Chondrocyte (in vitro differentiated cells): ENCODE results near the gene S100A8. TPM values are rescaled to one million over a fixed set of nuclear protein-coding genes. Genes with fewer than 3 reads are reported as not detected.
"Not testable (repeated sequence)": the region's sequence is repeated elsewhere in the genome, so short reads cannot be mapped to it uniquely, and the experiment has no call there.

Experiments
- DNase-seq: peaks from one replicate; pipeline ENCODE4 v3.0.0; 2021; ENCODE audit warnings: mixed read lengths, low spot score
- H3K27ac Mint-ChIP-seq: one replicate; pipeline ENCODE4 v1.8.0; 2021; ENCODE audit warnings: mild to moderate bottlenecking, moderate library complexity, mixed read lengths; ENCODE audit not compliant: unreplicated experiment
- H3K27me3 Mint-ChIP-seq: 2 replicates; pipeline ENCODE4 v1.8.0; 2021; ENCODE audit warnings: low read depth, mixed read lengths
- H3K36me3 Mint-ChIP-seq: 2 replicates; pipeline ENCODE4 v1.8.0; 2021; ENCODE audit warnings: low read depth, mixed read lengths
- H3K4me1 Mint-ChIP-seq: 2 replicates; pipeline ENCODE4 v1.8.0; 2021; ENCODE audit warnings: low read depth, mild to moderate bottlenecking, mixed read lengths
- H3K4me3 Mint-ChIP-seq: one replicate; pipeline ENCODE4 v1.8.0; 2021; ENCODE audit warnings: mild to moderate bottlenecking, moderate library complexity, mixed read lengths; ENCODE audit not compliant: unreplicated experiment
- H3K9me3 Mint-ChIP-seq: 2 replicates; pipeline ENCODE4 v1.8.0; 2021; ENCODE audit warnings: low read depth, mixed read lengths
- total RNA-seq: library from RNA; stranded (reverse); gene quantifications from 3 replicates; pipeline ENCODE4 v1.2.1, GENCODE V29; 2021
- TF ChIP-seq, protein P1 (sequence below): fragments of 200-600 bp; sonication (generic); IDR thresholded peaks from 2 replicates; pipeline ENCODE4 v1.5.0; 2021; ENCODE audit warnings: antibody characterized with exemption, mild to moderate bottlenecking, moderate library complexity

Gene S100A8
- total RNA-seq, 1 donor from 2014 or later, result not detected

DNA sequence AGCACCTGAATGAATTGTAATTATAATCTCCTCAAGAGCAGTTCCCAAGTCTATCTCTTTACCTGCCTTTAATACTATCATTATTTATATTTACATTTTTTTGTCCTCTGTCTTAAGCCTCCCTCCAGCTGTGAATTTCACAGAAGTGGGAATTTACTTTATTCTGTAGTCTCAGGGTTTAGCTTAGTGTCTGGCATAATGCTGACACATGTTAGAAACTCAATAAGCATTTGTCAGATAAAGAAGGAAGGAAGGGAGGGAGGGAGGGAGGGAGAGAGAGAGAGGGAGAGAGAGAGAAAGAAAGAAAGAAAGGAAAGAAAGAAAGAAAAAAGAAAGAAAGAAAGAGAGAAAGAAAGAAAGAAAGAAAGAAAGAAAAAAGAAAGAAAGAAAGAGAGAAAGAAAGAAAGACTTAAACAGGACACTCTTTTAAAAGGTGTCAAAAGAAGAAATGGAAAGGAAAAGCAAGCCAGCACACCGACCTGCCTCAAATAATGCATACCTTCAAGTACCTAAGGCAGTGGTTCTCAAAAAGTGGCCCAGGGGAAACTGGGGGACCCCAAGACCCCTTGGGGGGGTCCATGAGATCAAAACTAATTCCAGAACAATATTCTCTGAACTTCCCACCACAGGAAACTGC, 40.4 kb downstream of the S100A8 start:
- TF ChIP-seq, protein P1, sequence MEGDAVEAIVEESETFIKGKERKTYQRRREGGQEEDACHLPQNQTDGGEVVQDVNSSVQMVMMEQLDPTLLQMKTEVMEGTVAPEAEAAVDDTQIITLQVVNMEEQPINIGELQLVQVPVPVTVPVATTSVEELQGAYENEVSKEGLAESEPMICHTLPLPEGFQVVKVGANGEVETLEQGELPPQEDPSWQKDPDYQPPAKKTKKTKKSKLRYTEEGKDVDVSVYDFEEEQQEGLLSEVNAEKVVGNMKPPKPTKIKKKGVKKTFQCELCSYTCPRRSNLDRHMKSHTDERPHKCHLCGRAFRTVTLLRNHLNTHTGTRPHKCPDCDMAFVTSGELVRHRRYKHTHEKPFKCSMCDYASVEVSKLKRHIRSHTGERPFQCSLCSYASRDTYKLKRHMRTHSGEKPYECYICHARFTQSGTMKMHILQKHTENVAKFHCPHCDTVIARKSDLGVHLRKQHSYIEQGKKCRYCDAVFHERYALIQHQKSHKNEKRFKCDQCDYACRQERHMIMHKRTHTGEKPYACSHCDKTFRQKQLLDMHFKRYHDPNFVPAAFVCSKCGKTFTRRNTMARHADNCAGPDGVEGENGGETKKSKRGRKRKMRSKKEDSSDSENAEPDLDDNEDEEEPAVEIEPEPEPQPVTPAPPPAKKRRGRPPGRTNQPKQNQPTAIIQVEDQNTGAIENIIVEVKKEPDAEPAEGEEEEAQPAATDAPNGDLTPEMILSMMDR, result no peak
- no peaks in the 10 kb centered on the region for H3K4me1 Mint-ChIP-seq
- no peak overlapping the region for H3K27ac Mint-ChIP-seq
- H3K27me3 Mint-ChIP-seq, result peaks cover 45% of the 10 kb centered on the region
- no peak overlapping the region for H3K4me3 Mint-ChIP-seq
- no peaks in the 10 kb centered on the region for H3K9me3 Mint-ChIP-seq
- no peaks in the 10 kb centered on the region for H3K36me3 Mint-ChIP-seq
- no peak for DNase-seq

DNA sequence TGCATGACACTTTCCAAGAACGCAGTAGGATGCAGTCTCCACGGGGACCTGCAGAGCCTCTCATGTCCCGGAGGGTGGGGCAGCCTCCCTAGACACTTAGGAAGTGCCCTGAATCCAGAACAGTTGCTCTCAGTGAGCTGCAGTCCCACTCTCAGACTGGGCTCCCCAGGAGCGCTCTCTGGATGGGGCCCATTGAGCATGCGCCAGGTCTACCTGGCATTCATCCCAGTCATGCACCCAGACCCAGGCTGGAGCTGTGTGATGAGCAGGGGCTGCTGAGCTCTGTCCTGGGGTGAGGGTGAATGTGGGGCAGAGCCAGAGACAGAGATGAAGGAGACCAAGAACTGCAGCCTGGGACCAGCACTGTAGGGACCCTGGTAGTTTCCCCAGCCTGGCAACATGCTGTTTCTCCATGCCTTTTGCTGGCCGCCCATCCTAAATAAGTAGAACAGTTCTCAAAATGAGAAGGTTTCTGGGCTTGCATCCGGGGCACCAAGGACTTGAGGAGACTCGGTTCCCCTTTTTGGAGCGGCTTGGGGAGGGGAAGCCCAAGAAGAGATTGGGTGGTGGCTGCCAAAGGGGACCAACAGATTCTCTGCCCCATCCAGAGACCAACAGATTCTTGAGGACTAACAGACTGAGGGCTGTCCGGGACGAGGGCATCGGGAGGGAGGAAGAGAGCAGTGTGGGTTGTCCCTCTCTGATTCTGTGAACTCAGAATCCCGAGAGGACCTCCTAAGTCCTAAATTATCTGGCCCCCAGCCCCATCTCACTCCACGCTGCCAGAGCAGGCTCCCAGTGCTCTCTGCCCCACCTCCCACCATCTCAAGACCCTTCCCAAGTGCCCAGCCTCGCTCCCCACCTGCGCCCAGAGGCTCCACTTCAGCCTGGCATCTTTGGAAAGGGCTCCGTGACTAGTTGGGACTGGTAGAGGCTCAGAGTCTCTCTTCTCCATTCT, 41.2 kb downstream of the S100A8 start:
- H3K4me1 Mint-ChIP-seq, result no peaks in the 10 kb centered on the region
- TF ChIP-seq, protein P1, result no peak
- H3K36me3 Mint-ChIP-seq, result no peaks in the 10 kb centered on the region
- H3K4me3 Mint-ChIP-seq, result no peak overlapping the region
- peaks cover 44% of the 10 kb centered on the region for H3K27me3 Mint-ChIP-seq
- H3K27ac Mint-ChIP-seq, result no peak overlapping the region
- H3K9me3 Mint-ChIP-seq, result no peaks in the 10 kb centered on the region
- DNase-seq, result no peak

- Mint-ChIP-seq H3K4me1 (no peaks in the 10 kb centered on the region), H3K9me3 (no peaks in the 10 kb centered on the region), H3K36me3 (no peaks in the 10 kb centered on the region), H3K4me3 (no peak within 1 kb of the TSS), H3K27me3 (peaks cover 52% of the 10 kb centered on the region), H3K27ac (no peak within 1 kb of the TSS)
- TF ChIP-seq, protein P1, result no peak
- no peak for DNase-seq
Measured at GRCh38 chr1:153348511-153349362, 42.1 kb downstream of the S100A8 start, which contains the start of gene PGLYRP4. TSS of gene PGLYRP4 (minus strand) at chr1:153348841. CDS start at chr1:153347932, 909 bp downstream.

GRCh38 chr1:153347856-153348255, 43.0 kb downstream of the S100A8 start:
- Mint-ChIP-seq H3K4me1 (no peaks in the 10 kb centered on the region), H3K9me3 (no peaks in the 10 kb centered on the region), H3K4me3 (no peak overlapping the region), H3K27ac (no peak overlapping the region), H3K36me3 (no peaks in the 10 kb centered on the region), H3K27me3 (peaks cover 59% of the 10 kb centered on the region)
- DNase-seq, result no peak
- TF ChIP-seq, protein P1, result no peak

DNA sequence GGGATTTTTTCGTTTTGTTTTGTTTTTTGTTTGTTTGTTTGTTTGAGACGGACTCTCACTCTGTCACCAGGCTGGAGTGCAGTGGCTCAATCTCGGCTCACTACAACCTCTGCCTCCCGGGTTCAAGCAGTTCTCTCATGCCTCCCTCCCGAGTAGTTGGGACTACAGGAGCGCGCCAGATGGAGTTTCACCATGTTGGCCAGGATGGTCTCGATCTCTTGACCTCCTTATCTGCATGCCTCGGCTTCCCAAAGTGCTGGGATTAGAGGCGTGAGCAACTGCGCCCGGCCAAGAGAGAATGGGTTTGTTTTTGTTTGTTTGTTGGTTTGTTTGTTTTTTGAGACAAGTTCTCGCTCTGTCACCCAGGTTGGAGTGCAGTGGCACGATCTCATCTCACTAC, 43.8 kb downstream of the S100A8 start:
- not testable (repeated sequence) for H3K4me3 Mint-ChIP-seq, H3K9me3 Mint-ChIP-seq, DNase-seq, H3K4me1 Mint-ChIP-seq, H3K36me3 Mint-ChIP-seq, H3K27ac Mint-ChIP-seq
- peaks cover 68% of the 10 kb centered on the region for H3K27me3 Mint-ChIP-seq
